ENCODE measurements around the gene THAP4. TPM values are rescaled to one million over a fixed set of nuclear protein-coding genes. Genes with fewer than 3 reads are reported as not detected.

The THAP4 gene
- total and polyA plus RNA-seq, 2 of the 4 experiments (the other 2 are of a cell fraction) = 33.9 to 55.1 TPM

- TF ChIP-seq ELK1 (IDR thresholded peaks at IDR 0.05; ENCODE audit: borderline replicate concordance, low read depth, low read length) (no peak), POLR2A (IDR thresholded peaks at IDR 0.05; ENCODE audit: low read depth, low read length) (0 out of 2 replicates have a peak, but pooled peaks have one; percentile 37), USF2 (IDR thresholded peaks at IDR 0.05; ENCODE audit: low read depth, low read length) (peak; percentile 47; the same call in 1 of the 2 replicates), RAD21 (IDR thresholded peaks at IDR 0.05; ENCODE audit: low read length) (no peak)
Observed at GRCh38 chr2:241680827-241681599, 44.1 kb upstream of the THAP4 start (continued).
